Fibroblast of the conjunctiva (primary cell): ENCODE results near the gene LDB2.

ENCODE experiments used
- DNase-seq: peaks from one replicate; pipeline ENCODE4 v3.0.0-alpha.2; 2010; ENCODE audit warnings: low read depth

The LDB2 gene

GRCh38 chr4:16757080-16757521 is 141.3 kb downstream of the LDB2 start:
- no peak for DNase-seq

- DNase-seq = no peak
Observed at GRCh38 chr4:16754104-16754503, 144.3 kb downstream of the LDB2 start.

- DNase-seq = no peak
Observed at GRCh38 chr4:16752150-16752549, 146.3 kb downstream of the LDB2 start.

- DNase-seq = no peak
Observed at GRCh38 chr4:16750882-16751642, 147.4 kb downstream of the LDB2 start.

- DNase-seq = no peak
Observed at GRCh38 chr4:16750216-16750615, 148.2 kb downstream of the LDB2 start.

GRCh38 chr4:16745887-16746286 is 152.6 kb downstream of the LDB2 start:
- no peak for DNase-seq

GRCh38 chr4:16745009-16745635 is 153.3 kb downstream of the LDB2 start:
- DNase-seq = peak; percentile 72

GRCh38 chr4:16741287-16741686 is 157.2 kb downstream of the LDB2 start:
- no peak for DNase-seq

GRCh38 chr4:16739997-16740624 is 158.3 kb downstream of the LDB2 start:
- DNase-seq = no peak

GRCh38 chr4:16738558-16738957 is 159.9 kb downstream of the LDB2 start:
- DNase-seq = no peak

- DNase-seq = no peak
Observed at GRCh38 chr4:16733509-16733908, 164.9 kb downstream of the LDB2 start.

- no peak for DNase-seq
Observed at GRCh38 chr4:16732741-16733140, 165.7 kb downstream of the LDB2 start.

GRCh38 chr4:16731776-16732380 is 166.6 kb downstream of the LDB2 start:
- DNase-seq = no peak

- no peak for DNase-seq
Observed at GRCh38 chr4:16730522-16731205, 167.8 kb downstream of the LDB2 start.

- no peak for DNase-seq
Observed at GRCh38 chr4:16729336-16729735, 169.1 kb downstream of the LDB2 start.

GRCh38 chr4:16728849-16729248 is 169.6 kb downstream of the LDB2 start:
- no peak for DNase-seq

GRCh38 chr4:16728111-16728510 is 170.3 kb downstream of the LDB2 start:
- no peak for DNase-seq

- DNase-seq = no peak
Observed at GRCh38 chr4:16727218-16727617, 171.2 kb downstream of the LDB2 start.

- no peak for DNase-seq
Observed at GRCh38 chr4:16726368-16727050, 171.9 kb downstream of the LDB2 start.

- no peak for DNase-seq
Observed at GRCh38 chr4:16725252-16725651, 173.2 kb downstream of the LDB2 start.

GRCh38 chr4:16722416-16722815 is 176.0 kb downstream of the LDB2 start:
- DNase-seq = no peak
